Measurements from ENCODE around the gene EIF4B.

DNA sequence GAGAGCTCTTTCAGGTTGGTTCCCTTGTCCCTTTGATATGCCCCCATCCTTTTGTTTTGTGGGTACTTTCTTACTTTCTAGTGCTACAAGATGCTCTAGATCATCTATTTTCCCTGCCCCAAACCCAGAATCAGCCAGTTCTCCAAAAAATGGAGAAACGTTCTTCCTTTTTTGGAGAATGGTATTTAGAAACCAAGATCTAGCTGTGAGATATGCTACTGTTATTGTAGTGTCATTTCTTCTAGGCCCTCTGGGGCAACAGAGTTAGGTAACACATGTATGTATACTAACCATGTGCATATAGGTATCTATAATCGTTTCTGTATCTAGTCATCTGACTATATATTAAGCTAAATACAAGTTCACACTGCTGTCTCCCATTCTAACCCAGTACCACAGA lies 84.3 kb downstream of the EIF4B start:
- TF ChIP-seq, protein P1, sequence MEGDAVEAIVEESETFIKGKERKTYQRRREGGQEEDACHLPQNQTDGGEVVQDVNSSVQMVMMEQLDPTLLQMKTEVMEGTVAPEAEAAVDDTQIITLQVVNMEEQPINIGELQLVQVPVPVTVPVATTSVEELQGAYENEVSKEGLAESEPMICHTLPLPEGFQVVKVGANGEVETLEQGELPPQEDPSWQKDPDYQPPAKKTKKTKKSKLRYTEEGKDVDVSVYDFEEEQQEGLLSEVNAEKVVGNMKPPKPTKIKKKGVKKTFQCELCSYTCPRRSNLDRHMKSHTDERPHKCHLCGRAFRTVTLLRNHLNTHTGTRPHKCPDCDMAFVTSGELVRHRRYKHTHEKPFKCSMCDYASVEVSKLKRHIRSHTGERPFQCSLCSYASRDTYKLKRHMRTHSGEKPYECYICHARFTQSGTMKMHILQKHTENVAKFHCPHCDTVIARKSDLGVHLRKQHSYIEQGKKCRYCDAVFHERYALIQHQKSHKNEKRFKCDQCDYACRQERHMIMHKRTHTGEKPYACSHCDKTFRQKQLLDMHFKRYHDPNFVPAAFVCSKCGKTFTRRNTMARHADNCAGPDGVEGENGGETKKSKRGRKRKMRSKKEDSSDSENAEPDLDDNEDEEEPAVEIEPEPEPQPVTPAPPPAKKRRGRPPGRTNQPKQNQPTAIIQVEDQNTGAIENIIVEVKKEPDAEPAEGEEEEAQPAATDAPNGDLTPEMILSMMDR (IDR thresholded peaks at IDR 0.05) = no peak
- no peak for TF ChIP-seq EZH2 (IDR thresholded peaks at IDR 0.05)
- no peak for TF ChIP-seq EZH2phosphoT487 (IDR thresholded peaks at IDR 0.05)

Data from neural progenitor cell (in vitro differentiated cells).